Measurements from ENCODE around the gene RPS6KA2.

DNA sequence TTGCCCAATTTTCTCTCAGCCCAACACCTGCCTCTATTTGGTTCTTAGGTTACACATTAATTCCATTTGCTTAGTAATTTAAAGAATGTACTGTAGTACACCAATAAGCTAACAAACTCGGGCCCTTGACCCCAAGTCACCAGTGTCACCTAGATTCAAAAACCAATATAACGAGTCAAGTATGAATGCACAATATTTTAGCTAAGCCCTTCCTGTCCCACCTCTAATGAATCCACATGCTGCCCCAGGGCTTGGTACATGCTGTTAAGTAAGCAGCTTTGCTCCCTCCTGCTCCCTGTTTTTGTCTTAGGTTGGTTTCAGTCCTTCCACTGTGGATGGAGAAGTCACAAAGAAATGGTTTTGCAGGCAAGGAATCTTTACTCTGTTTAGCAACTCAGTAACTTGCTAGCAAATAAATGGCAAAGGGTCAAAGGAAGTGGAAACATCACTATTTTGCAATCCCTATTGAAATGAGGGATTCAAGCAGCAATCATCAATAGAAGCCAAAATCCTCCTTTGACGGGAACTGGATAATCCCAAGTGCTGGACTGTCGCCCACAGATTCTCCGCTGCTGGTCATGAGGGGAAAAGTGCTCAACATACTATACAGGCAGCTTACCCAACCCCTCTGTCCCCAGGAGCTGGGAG lies 239.3 kb downstream of the RPS6KA2 start:
- no peak for TF ChIP-seq POLR2A (IDR thresholded peaks at IDR 0.05)
- TF ChIP-seq, protein P1, sequence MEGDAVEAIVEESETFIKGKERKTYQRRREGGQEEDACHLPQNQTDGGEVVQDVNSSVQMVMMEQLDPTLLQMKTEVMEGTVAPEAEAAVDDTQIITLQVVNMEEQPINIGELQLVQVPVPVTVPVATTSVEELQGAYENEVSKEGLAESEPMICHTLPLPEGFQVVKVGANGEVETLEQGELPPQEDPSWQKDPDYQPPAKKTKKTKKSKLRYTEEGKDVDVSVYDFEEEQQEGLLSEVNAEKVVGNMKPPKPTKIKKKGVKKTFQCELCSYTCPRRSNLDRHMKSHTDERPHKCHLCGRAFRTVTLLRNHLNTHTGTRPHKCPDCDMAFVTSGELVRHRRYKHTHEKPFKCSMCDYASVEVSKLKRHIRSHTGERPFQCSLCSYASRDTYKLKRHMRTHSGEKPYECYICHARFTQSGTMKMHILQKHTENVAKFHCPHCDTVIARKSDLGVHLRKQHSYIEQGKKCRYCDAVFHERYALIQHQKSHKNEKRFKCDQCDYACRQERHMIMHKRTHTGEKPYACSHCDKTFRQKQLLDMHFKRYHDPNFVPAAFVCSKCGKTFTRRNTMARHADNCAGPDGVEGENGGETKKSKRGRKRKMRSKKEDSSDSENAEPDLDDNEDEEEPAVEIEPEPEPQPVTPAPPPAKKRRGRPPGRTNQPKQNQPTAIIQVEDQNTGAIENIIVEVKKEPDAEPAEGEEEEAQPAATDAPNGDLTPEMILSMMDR (IDR thresholded peaks at IDR 0.05), result no peak

Measured in Peyer's patch (tissue), 4 donors.